GM12892 (cell line): ENCODE measurements around the gene RCL1.

Source experiments
- POLR2A ChIP-seq: IDR thresholded peaks from 2 replicates; pipeline ENCODE4 v1.6.1; 2011; ENCODE audit warnings: low read depth, low read length, control low read depth
- POLR2AphosphoS5 ChIP-seq: IDR thresholded peaks from 2 replicates; pipeline ENCODE4 v1.6.1; 2011; ENCODE audit warnings: low read depth, low read length, control low read depth
- TAF1 ChIP-seq: IDR thresholded peaks from 2 replicates; pipeline ENCODE4 v1.6.1; 2011; ENCODE audit warnings: low read depth, mild to moderate bottlenecking, control low read depth, low read length, borderline replicate concordance

GRCh38 chr9:4798281-4799032 lies 5.7 kb downstream of the RCL1 start:
- TF ChIP-seq POLR2AphosphoS5 (no peak), POLR2A (no peak), TAF1 (no peak)
